Smooth muscle cell (in vitro differentiated cells): Measurements from ENCODE around the gene STK33. TPM values are rescaled to one million over a fixed set of nuclear protein-coding genes. Genes with fewer than 3 reads are reported as not detected.

Experiments
- DNase-seq: peaks from one replicate; lab custom pipeline; 2025; ENCODE audit not compliant: unreplicated experiment; lab: John Stamatoyannopoulos, UW
- H2AFZ ChIP-seq: fragments of 200-600 bp; sonication (generic); 2 replicates; pipeline ENCODE4 v1.6.0; 2016; ENCODE audit warnings: antibody characterized with exemption, low read depth, mild to moderate bottlenecking
- H3F3A ChIP-seq: fragments of 200-600 bp; sonication (generic); 2 replicates; pipeline ENCODE4 v1.6.0; 2017; ENCODE audit warnings: antibody characterized with exemption, low read depth
- H3K27ac ChIP-seq: fragments of 200-600 bp; sonication (generic); 2 replicates; pipeline ENCODE4 v1.5.1; 2016; ENCODE audit warnings: low read depth, mild to moderate bottlenecking
- H3K27me3 ChIP-seq: fragments of 200-600 bp; sonication (generic); 2 replicates; pipeline ENCODE4 v1.6.1; 2016; ENCODE audit warnings: low read depth, mild to moderate bottlenecking
- H3K36me3 ChIP-seq: fragments of 200-600 bp; sonication (generic); 2 replicates; pipeline ENCODE4 v1.5.1; 2016; ENCODE audit warnings: low read depth
- H3K4me1 ChIP-seq: fragments of 200-600 bp; sonication (generic); 2 replicates; pipeline ENCODE4 v1.5.1; 2016; ENCODE audit warnings: low read depth
- H3K4me2 ChIP-seq: fragments of 200-600 bp; sonication (generic); 2 replicates; pipeline ENCODE4 v1.6.0; 2016; ENCODE audit warnings: mild to moderate bottlenecking
- H3K4me3 ChIP-seq: fragments of 200-600 bp; sonication (generic); 2 replicates; pipeline ENCODE4 v1.5.1; 2016; ENCODE audit warnings: mild to moderate bottlenecking
- H3K79me2 ChIP-seq: fragments of 200-600 bp; sonication (generic); 2 replicates; pipeline ENCODE4 v1.6.0; 2016; ENCODE audit warnings: low read depth, mild to moderate bottlenecking
- H3K9ac ChIP-seq: fragments of 200-600 bp; sonication (generic); 2 replicates; pipeline ENCODE4 v1.6.0; 2016; ENCODE audit warnings: low read depth
- H3K9me3 ChIP-seq: fragments of 200-600 bp; sonication (generic); replicated peaks from 2 replicates; pipeline ENCODE4 v1.5.1; 2016; ENCODE audit warnings: low read depth
- H4K20me1 ChIP-seq: fragments of 200-600 bp; sonication (generic); 2 replicates; pipeline ENCODE4 v1.6.0; 2016; ENCODE audit warnings: low read depth
- CTCF ChIP-seq: fragments of 200-600 bp; sonication (generic); IDR thresholded peaks from 2 replicates; pipeline ENCODE4 v1.5.1; 2017; ENCODE audit warnings: borderline replicate concordance, mild to moderate bottlenecking, antibody characterized with exemption; ENCODE audit not compliant: insufficient read depth, poor library complexity, severe bottlenecking
- WGBS: methylation state at CpG from one replicate; pipeline ENCODE4 v1.1.7; 2016; ENCODE audit warnings: low lambda C conversion rate; 5-methylcytosine and 5-hydroxymethylcytosine counted together
- polyA plus RNA-seq: library from polyadenylated mRNA; unstranded; fragments of >200 nt; fragmentation: Nextera tagmentation; extraction: Ambion mirVana; gene quantifications from 2 replicates; pipeline ENCODE4 v1.2.1, GENCODE V29; 2016
- total RNA-seq: library from RNA; depleted of rRNA; stranded (reverse); fragments of >200 nt; gene quantifications from 2 replicates; pipeline ENCODE4 v1.2.3, GENCODE V29; 2014

STK33 gene
- total and polyA plus RNA-seq, 2 experiments from 2014 or later: 1.2 to 2.9 TPM

GRCh38 chr11:8532475-8532874 is 61.6 kb downstream of the STK33 start:
- Histone ChIP-seq H2AFZ (no peak overlapping the region), H4K20me1 (no peaks in the 10 kb centered on the region), H3K27ac (no peak overlapping the region), H3K79me2 (no peaks in the 10 kb centered on the region), H3K9ac (no peak overlapping the region), H3F3A (no peaks in the 10 kb centered on the region), H3K4me3 (no peak overlapping the region), H3K27me3 (no peaks in the 10 kb centered on the region), H3K36me3 (no peaks in the 10 kb centered on the region), H3K4me1 (no peaks in the 10 kb centered on the region), H3K4me2 (no peak overlapping the region), H3K9me3 (no peaks in the 10 kb centered on the region)
- TF ChIP-seq CTCF: no peak
- 83% methylated on average over 2 of the region's 2 CpGs for WGBS
- no peak for DNase-seq

- TF ChIP-seq CTCF: no peak
- WGBS: 86% methylated on average over 2 of the region's 2 CpGs
Observed at GRCh38 chr11:8531982-8532381, 62.0 kb downstream of the STK33 start.

GRCh38 chr11:8531312-8531711 is 62.7 kb downstream of the STK33 start:
- no peak overlapping the region for H3K4me2 ChIP-seq
- H3K9me3 ChIP-seq: no peaks in the 10 kb centered on the region
- no peak overlapping the region for H2AFZ ChIP-seq
- no peaks in the 10 kb centered on the region for H3K4me1 ChIP-seq
- no peak for DNase-seq
- no peaks in the 10 kb centered on the region for H3K27me3 ChIP-seq
- H4K20me1 ChIP-seq: no peaks in the 10 kb centered on the region
- no peaks in the 10 kb centered on the region for H3F3A ChIP-seq
- H3K4me3 ChIP-seq: no peak overlapping the region
- 42% methylated on average over 4 of the region's 4 CpGs for WGBS
- H3K36me3 ChIP-seq: no peaks in the 10 kb centered on the region
- no peak overlapping the region for H3K27ac ChIP-seq
- H3K9ac ChIP-seq: no peak overlapping the region
- no peaks in the 10 kb centered on the region for H3K79me2 ChIP-seq
- no peak for TF ChIP-seq CTCF

More at GRCh38 chr11:8531982-8532381, 62.0 kb downstream of the STK33 start:
- Histone ChIP-seq H3K36me3 (no peaks in the 10 kb centered on the region), H3K4me1 (no peaks in the 10 kb centered on the region), H3K79me2 (no peaks in the 10 kb centered on the region), H3F3A (no peaks in the 10 kb centered on the region), H3K27me3 (no peaks in the 10 kb centered on the region), H3K9ac (no peak overlapping the region), H3K27ac (no peak overlapping the region), H3K4me3 (no peak overlapping the region), H3K4me2 (no peak overlapping the region), H2AFZ (no peak overlapping the region), H4K20me1 (no peaks in the 10 kb centered on the region), H3K9me3 (no peaks in the 10 kb centered on the region)
- DNase-seq: no peak

- Histone ChIP-seq H3K27ac (no peak overlapping the region), H3K79me2 (no peaks in the 10 kb centered on the region)
- WGBS: 59% methylated on average over 3 of the region's 3 CpGs
Observed at GRCh38 chr11:8527939-8528338, 66.1 kb downstream of the STK33 start.

More at GRCh38 chr11:8527939-8528338, 66.1 kb downstream of the STK33 start:
- Histone ChIP-seq H3K9ac (no peak overlapping the region), H3K4me2 (no peak overlapping the region), H3K27me3 (no peaks in the 10 kb centered on the region), H3F3A (no peaks in the 10 kb centered on the region), H3K36me3 (no peaks in the 10 kb centered on the region), H2AFZ (no peak overlapping the region), H3K4me3 (no peak overlapping the region), H3K4me1 (no peaks in the 10 kb centered on the region), H4K20me1 (no peaks in the 10 kb centered on the region), H3K9me3 (no peaks in the 10 kb centered on the region)
- no peak for DNase-seq
- TF ChIP-seq CTCF: no peak
